Right atrium auricular region (tissue), 2 donors: ENCODE results near the gene GLI3. TPM values are rescaled to one million over a fixed set of nuclear protein-coding genes. Genes with fewer than 3 reads are reported as not detected.

Experiments used
- DNase-seq: peaks from one replicate; pipeline ENCODE4 v3.0.0-alpha.2; 2019; ENCODE audit warnings: low spot score
- H3K27ac ChIP-seq, 2 donors: fragments of 200-600 bp; sonication (generic); 1 replicate in 1 of 2; 2 replicates in 1 of 2; pipeline ENCODE4 v1.5.1; 2016 to 2019
- H3K27me3 ChIP-seq, 2 donors: fragments of 200-600 bp; sonication (generic); one replicate each; pipeline versions ENCODE4 v1.5.1 to v1.6.0; 2017 to 2019
- H3K36me3 ChIP-seq: fragments of 200-600 bp; sonication (generic); one replicate; pipeline ENCODE4 v1.5.1; 2016
- H3K4me1 ChIP-seq, 2 donors: fragments of 200-600 bp; sonication (generic); one replicate each; pipeline versions ENCODE4 v1.5.1 to v1.6.0; 2017 to 2019
- H3K4me3 ChIP-seq, 2 donors: fragments of 200-600 bp; sonication (generic); 1 replicate in 1 of 2; 2 replicates in 1 of 2; pipeline ENCODE4 v1.5.1; 2017 to 2019; ENCODE audit warnings: mild to moderate bottlenecking in 1 of 2, moderate library complexity in 1 of 2
- H3K9me3 ChIP-seq, 2 donors: fragments of 200-600 bp; sonication (generic); one replicate each; pipeline ENCODE4 v1.5.1; 2019
- CTCF ChIP-seq, 2 donors: fragments of 200-600 bp; sonication (generic); IDR thresholded peaks; one replicate each; pipeline ENCODE4 v1.5.1; 2019; ENCODE audit warnings: antibody characterized with exemption in 2 of 2
- total RNA-seq, 2 donors: library from RNA; depleted of rRNA; stranded (reverse); fragments of >200 nt; gene quantifications; one replicate each; pipeline ENCODE4 v1.1.0, GENCODE V29; 2016

Gene GLI3
- total RNA-seq, 2 donors from 2014 or later = 1.5 to 2.0 TPM

DNA sequence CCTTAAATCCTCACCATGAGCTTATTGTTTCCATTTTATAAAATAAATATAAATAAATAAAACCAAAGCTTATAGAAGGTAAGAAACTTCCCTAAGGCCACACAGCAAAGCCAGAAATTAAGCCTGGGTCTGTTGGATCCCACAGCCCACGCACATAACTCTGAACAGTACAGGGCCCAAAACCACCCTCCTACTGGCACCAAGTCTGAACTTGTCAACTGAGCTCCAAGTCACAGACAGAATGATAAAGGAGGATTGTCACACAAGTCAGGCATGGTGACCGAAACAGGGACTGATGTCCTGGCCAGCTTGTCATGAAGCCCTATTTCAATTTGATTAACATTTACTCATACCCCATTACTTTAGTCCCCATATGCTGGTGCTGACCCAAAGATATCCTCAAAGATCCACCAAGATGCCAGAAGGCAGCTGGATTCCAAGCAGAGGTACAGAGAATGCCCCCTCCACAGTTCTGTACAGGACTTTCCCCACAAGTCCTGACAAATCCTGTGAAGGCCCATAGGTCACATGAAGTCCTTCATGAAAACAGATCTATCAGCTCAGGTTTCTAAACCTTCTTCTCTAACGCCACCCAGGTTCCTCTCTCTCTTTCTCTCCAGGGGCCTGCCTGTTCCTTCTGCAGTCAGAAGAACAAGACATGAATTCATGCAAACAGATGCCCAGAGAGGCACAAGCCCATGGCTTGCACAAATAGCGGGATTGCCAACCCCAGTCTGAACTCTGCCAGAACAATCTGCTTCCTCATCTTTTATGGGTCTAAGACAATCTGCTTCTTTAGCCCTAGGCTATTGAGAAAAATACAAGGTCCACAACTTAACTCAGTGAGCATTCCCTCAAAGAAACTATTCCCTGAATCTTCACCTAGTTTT, 60.9 kb downstream of the GLI3 start:
- no peak for DNase-seq
- no peaks in the 10 kb centered on the region for H3K9me3 ChIP-seq
- no peak for TF ChIP-seq CTCF (IDR thresholded peaks at IDR 0.05)
- H3K27ac ChIP-seq = no peak overlapping the region
- H3K27me3 ChIP-seq = no peaks in the 10 kb centered on the region
- H3K36me3 ChIP-seq = no peaks in the 10 kb centered on the region
- H3K4me3 ChIP-seq = no peak overlapping the region
- H3K4me1 ChIP-seq = no peaks in the 10 kb centered on the region

GRCh38 chr7:42174391-42174912, 62.6 kb downstream of the GLI3 start:
- no peaks in the 10 kb centered on the region for H3K9me3 ChIP-seq
- H3K27ac ChIP-seq = no peak overlapping the region

DNA sequence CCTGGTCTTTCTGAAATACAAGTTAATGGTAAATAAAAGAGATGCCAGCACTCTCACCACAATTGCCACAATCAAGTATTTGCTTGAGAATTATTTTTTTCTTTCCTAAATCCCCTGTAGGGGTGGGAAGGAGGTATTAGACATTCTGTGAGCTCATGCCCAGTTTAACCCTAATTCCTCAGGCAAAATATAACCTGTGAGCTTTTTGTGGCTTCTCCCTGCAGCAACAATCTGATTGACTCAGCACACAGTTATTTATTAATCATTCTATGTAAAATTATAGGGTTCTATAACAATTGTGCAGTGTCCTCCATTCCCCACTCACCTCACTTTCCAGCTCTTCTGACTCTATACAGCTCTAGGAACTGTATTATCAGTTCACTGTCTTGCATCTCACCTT, 66.3 kb downstream of the GLI3 start:
- DNase-seq = no peak
- no peaks in the 10 kb centered on the region for H3K9me3 ChIP-seq
- H3K27me3 ChIP-seq = no peaks in the 10 kb centered on the region
- no peaks in the 10 kb centered on the region for H3K36me3 ChIP-seq
- TF ChIP-seq CTCF (IDR thresholded peaks at IDR 0.05) = no peak
- no peak overlapping the region for H3K4me3 ChIP-seq
- no peak overlapping the region for H3K27ac ChIP-seq
- no peaks in the 10 kb centered on the region for H3K4me1 ChIP-seq

More at GRCh38 chr7:42174391-42174912, 62.6 kb downstream of the GLI3 start:
- Histone ChIP-seq H3K36me3 (no peaks in the 10 kb centered on the region), H3K4me1 (no peaks in the 10 kb centered on the region), H3K4me3 (no peak overlapping the region), H3K27me3 (no peaks in the 10 kb centered on the region)
- no peak for TF ChIP-seq CTCF (IDR thresholded peaks at IDR 0.05)
- no peak for DNase-seq

DNA sequence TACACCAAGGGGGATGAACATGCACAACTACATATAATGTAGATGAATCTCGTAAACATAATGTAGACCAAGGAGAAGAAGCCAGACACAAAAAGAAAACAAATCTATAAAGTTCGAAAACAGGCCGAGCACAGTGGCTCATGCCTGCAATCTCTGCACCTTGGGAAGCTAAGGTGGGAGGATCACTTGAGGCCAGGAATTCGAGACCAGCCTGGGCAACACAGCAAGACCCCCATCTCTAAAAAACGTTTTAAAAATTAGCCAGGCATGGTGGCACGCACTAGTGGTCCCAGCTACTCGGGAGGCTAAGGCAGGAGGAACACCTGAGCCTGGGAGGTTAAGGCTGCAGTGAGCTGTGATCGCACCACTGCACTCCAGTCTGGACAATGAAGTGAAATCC, 68.5 kb downstream of the GLI3 start:
- H3K9me3 ChIP-seq = no peaks in the 10 kb centered on the region
- no peak for DNase-seq
- no peak for TF ChIP-seq CTCF (IDR thresholded peaks at IDR 0.05)
- H3K4me3 ChIP-seq = no peak overlapping the region
- no peak overlapping the region for H3K27ac ChIP-seq
- no peaks in the 10 kb centered on the region for H3K36me3 ChIP-seq
- H3K27me3 ChIP-seq = no peaks in the 10 kb centered on the region
- no peaks in the 10 kb centered on the region for H3K4me1 ChIP-seq

DNA sequence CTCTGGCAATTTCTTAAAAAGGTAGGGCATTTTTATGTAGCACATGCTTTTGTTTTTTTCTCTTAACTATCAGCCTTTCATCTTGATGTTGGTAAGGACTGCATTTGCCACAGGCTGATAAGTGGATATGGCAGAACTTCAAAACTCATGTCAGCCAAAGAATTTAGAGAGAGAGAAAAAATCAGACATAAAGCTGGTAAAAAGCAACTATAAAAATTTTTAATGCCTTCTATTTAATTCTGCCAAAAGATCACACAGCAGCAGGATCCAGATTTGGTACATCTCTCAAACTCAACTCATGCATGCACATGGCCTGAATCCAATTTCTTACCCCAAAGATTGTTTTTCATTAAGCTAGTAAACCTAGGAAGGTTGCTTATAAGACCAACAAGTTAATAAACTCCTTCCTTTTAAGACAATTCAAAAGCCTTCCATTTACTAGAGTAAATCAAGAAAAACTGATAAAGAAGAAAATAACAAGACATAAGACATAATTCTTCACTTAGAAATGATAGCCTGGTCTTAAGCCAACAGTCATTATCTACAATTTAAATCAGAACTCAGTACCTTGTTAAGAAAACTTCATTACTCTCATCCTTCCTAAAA, 69.3 kb downstream of the GLI3 start:
- Histone ChIP-seq H3K4me3 (no peak overlapping the region), H3K36me3 (no peaks in the 10 kb centered on the region), H3K27me3 (no peaks in the 10 kb centered on the region), H3K27ac (no peak overlapping the region), H3K9me3 (no peaks in the 10 kb centered on the region), H3K4me1 (no peaks in the 10 kb centered on the region)
- TF ChIP-seq CTCF (IDR thresholded peaks at IDR 0.05) = no peak
- no peak for DNase-seq
